Renal pelvis (tissue), 4 donors: ENCODE data around the gene ICAM5. TPM values are rescaled to one million over a fixed set of nuclear protein-coding genes. Genes with fewer than 3 reads are reported as not detected.
A peak's percentile ranks its signal among the peaks of the same experiment; 100 is the strongest.

ENCODE experiments used
- DNase-seq: peaks from one replicate; pipeline ENCODE4 v3.0.0-alpha.2; 2013
- polyA plus RNA-seq, 3 donors: library from polyadenylated mRNA; unstranded; fragments of 120-200 nt; gene quantifications; one replicate each; pipeline ENCODE4 v1.2.1, GENCODE V29; 2013; ENCODE audit not compliant: insufficient read length in 3 of 3

Gene ICAM5
- polyA plus RNA-seq, 3 donors = 0.10 to 0.17 TPM; not detected in 1

GRCh38 chr19:10290876-10291553 lies 1.3 kb downstream of the ICAM5 start:
- DNase-seq = no peak

- no peak for DNase-seq
Observed at GRCh38 chr19:10291554-10292205, 1.9 kb downstream of the ICAM5 start.

GRCh38 chr19:10292206-10292788 lies 2.5 kb downstream of the ICAM5 start:
- no peak for DNase-seq

GRCh38 chr19:10292789-10293636 lies 3.3 kb downstream of the ICAM5 start:
- DNase-seq = no peak

- DNase-seq = no peak
Observed at GRCh38 chr19:10293637-10294367, 4.0 kb downstream of the ICAM5 start.

- DNase-seq = no peak
Observed at GRCh38 chr19:10294368-10294697, 4.6 kb downstream of the ICAM5 start.

- no peak for DNase-seq
Observed at GRCh38 chr19:10295305-10295846, 5.6 kb downstream of the ICAM5 start.

- DNase-seq = no peak
Observed at GRCh38 chr19:10295847-10296591, 6.3 kb downstream of the ICAM5 start.

- DNase-seq = no peak
Observed at GRCh38 chr19:10299545-10300458, 10.1 kb downstream of the ICAM5 start.

- DNase-seq = no peak
Observed at GRCh38 chr19:10305139-10305806, 15.5 kb downstream of the ICAM5 start.

GRCh38 chr19:10306327-10306726 lies 16.6 kb downstream of the ICAM5 start:
- no peak for DNase-seq

- no peak for DNase-seq
Observed at GRCh38 chr19:10309423-10309822, 19.7 kb downstream of the ICAM5 start, which contains the start of gene ZGLP1. Gene ZGLP1 (minus strand): TSS chr19:10309815.

- DNase-seq = peak; percentile 79
Observed at GRCh38 chr19:10315335-10316214, 25.8 kb downstream of the ICAM5 start, which contains the start of gene FDX2. Gene FDX2 (minus strand): TSS chr19:10316015. CDS start chr19:10315996, 19 bp downstream.

- no peak for DNase-seq
Observed at GRCh38 chr19:10316229-10317044, 26.7 kb downstream of the ICAM5 start.

GRCh38 chr19:10317045-10317856 lies 27.5 kb downstream of the ICAM5 start:
- DNase-seq = no peak
